ENCODE data around the gene LMO7. TPM values are rescaled to one million over a fixed set of nuclear protein-coding genes. Genes with fewer than 3 reads are reported as not detected.

LMO7 gene
- total RNA-seq, 1 experiment from 2014 or later, result 14.1 TPM

GRCh38 chr13:75889427-75889826 lies 253.3 kb downstream of the LMO7 start:
- DNase-seq (ENCODE audit: low spot score), result no peak

DNA sequence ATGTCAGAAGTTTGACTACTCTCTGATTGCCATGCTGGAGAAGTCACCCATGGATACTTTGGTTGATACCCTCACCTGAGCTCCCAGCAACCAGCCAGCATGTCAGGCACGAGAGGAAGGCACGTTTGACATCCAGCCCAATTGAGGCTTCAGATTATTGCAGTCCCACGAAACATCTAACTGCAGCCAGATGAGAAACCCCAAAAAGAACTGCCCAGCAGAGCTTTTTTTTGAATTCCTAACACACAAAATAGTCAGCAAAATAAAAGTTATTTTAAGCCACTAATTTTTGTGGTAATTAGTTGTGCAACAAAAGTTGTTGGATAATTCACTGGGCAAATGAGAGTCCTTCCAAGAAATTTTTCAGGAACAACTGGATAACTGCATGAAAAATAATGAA lies 259.0 kb downstream of the LMO7 start:
- no peak for DNase-seq (ENCODE audit: low spot score)

GRCh38 chr13:75896271-75896670 lies 260.1 kb downstream of the LMO7 start:
- DNase-seq (ENCODE audit: low spot score), result no peak

GRCh38 chr13:75897386-75897785 lies 261.3 kb downstream of the LMO7 start:
- no peak for DNase-seq (ENCODE audit: low spot score)

DNA sequence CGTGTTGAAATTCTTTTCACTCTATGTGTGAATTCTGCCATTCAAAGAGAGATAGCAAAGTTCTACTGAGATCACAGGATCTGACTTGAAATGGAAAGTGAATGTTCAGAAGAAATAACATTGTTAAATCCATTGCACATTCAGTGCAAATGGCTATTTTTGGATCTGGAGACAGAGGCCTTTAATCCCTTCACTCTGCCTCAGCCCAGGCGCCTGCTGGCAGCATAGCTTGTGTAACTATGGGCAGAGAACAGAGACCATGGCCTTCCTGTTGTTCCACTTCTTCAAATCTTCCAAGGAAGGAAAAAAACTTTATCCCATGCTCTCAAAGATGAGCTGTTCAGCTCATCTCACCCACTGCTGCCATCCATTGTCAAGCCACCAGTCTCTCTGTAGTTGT lies 265.4 kb downstream of the LMO7 start:
- no peak for DNase-seq (ENCODE audit: low spot score)

DNA sequence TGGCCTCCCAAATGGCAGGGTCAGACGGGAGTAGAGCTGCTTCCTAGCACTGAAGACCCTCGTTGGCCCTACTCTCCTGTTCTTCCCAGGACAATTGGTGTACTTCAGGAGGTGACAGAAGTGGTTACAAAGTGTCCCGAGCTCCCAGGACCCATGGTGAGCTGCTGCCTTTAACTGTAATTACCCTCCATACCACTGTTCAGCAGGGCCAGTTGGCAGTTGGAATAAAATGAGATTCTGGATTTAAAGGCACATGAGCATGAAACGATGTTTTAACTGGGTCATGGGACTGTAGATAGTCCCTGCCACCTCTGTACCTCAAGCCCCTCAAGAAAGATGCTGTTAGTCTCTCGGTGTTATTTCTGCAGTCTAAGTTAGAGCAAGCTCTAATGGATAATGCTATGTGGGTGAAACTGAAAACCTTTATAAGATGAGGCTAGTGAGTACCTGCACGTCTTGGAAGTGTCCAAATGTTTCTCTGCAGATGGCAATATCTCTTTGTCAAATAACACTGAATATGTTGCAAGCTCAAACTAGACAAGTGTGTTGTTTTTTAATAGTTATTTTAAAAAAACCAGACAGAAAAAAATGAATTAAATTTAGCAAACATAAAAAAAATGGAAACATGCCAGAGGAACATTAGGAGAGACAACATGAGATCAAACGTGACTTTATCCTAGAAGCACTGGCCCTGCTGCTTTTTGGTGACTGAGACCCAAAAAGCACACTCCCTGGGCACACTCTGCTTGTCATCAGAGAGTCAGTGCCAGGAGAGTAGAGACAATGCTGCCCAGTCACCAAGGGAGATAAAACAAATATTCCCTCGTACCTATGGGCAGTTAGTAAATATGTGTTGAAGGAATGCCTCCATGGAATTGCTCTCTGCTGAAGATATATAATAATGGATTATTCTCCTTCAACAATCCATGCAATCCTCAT lies 266.3 kb downstream of the LMO7 start:
- no peak for DNase-seq (ENCODE audit: low spot score)

- DNase-seq (ENCODE audit: low spot score), result no peak
These were observed 267.9 kb downstream of the LMO7 start for GRCh38 chr13:75904012-75904411.

GRCh38 chr13:75906315-75906714 lies 270.2 kb downstream of the LMO7 start:
- DNase-seq (ENCODE audit: low spot score), result no peak

GRCh38 chr13:75907044-75907443 lies 270.9 kb downstream of the LMO7 start:
- DNase-seq (ENCODE audit: low spot score), result no peak

- DNase-seq (ENCODE audit: low spot score), result no peak
These were observed 272.0 kb downstream of the LMO7 start for GRCh38 chr13:75908141-75908540.

Other genes starting within 250 kb of the LMO7 start
- 2.9 and 4.1 TPM in 2 replicates for gene TBC1D4, start 154.2 kb upstream of the LMO7 start, total RNA-seq (2014; rRNA removed; shearing (Covaris generic))
- 40.0 and 40.2 TPM in 2 replicates for gene COMMD6, start 98.5 kb upstream of the LMO7 start, total RNA-seq (2014; rRNA removed; shearing (Covaris generic))
- gene UCHL3, start 86.5 kb upstream of the LMO7 start, total RNA-seq (2014; rRNA removed; shearing (Covaris generic)), result 55.5 and 57.5 TPM in 2 replicates

Measured in H4 (cell line).